Measurements from ENCODE around the gene STAB1. TPM values are rescaled to one million over a fixed set of nuclear protein-coding genes. Genes with fewer than 3 reads are reported as not detected.

The STAB1 gene
- total and polyA plus RNA-seq, 10 of the 15 experiments (the other 5 are each of a cell fraction or from before 2014, with no cell fraction given): 0.46 TPM; not detected in 9

DNA sequence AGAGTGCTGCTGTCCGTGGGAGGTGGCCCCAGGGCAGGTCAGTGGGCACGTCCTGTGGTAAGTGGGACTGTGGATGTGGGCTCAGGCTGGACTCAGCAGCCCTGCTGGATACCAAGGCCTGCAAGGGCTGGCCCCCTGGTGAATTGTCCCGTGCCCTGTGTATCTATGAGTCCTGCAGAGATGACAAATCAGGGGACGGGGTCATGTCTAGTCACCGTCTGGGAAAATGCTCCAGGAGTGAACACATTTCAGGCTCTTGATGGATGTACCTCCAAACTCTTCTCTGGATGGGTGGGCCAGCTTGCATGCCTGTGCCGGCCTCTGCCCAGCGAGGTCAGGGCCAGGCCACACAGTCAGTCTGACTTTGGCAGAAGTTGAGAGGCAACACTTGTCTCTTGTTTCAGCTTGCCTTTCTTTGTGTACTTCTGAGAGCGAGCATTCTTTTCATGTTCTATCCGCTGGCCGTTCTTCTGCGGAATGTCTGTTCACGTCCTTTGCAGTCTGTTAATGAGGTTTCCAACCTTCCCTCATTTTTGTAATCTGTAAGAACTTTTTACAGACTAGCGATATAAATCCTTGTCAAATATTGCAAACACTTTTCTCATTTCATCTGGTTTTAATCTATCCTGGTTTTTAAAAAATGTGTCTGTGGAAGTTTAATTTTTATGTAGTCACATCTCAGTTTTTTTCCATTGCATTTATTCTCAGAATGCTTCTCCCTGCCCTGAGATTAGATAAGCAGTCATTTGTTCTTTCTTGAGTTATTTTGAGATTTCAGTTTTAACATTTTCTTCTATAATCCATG, 11.4 kb upstream of the STAB1 start:
- ChIA-PET SMC1A (ENCODE audit: uncharacterized antibody, unreplicated experiment) (no interaction called here), POLR2A (no interaction called here), RAD21 (ENCODE audit: unreplicated experiment) (no interaction called here), CTCF (no interaction called here)
- intact Hi-C loops (cut with micrococcal nuclease; ENCODE audit: unreplicated experiment): no loop called here
- no peak overlapping the region for H3K9ac ChIP-seq (ENCODE audit: control insufficient read depth, insufficient read depth, low read length)
- 98% methylated on average over 13 of the region's 13 CpGs for WGBS (ENCODE audit: insufficient coverage, insufficient replicate concordance, low lambda C conversion rate, missing lambda C conversion rate)
- TF ChIP-seq E2F4 (IDR thresholded peaks at IDR 0.05; ENCODE audit: low read depth, low read length) (no peak), RUNX3 (IDR thresholded peaks at IDR 0.05; ENCODE audit: low read length) (no peak), ASH2L (IDR thresholded peaks at IDR 0.05; ENCODE audit: borderline replicate concordance, low read depth) (no peak)
- DNase-seq (ENCODE audit: low read depth, low spot score) (no peak), ATAC-seq (no peak), FAIRE-seq (no peak)
- H3K4me1 ChIP-seq (ENCODE audit: control insufficient read depth, insufficient read depth, low read length): no peaks in the 10 kb centered on the region
- no peaks in the 10 kb centered on the region for H4K20me1 ChIP-seq (ENCODE audit: control insufficient read depth, insufficient read depth)
- no peak overlapping the region for H3K27ac ChIP-seq (ENCODE audit: control insufficient read depth, insufficient read depth)
- no peaks in the 10 kb centered on the region for H3K79me2 ChIP-seq (ENCODE audit: control insufficient read depth, insufficient read depth, low read length)
- H3K4me3 ChIP-seq: no peak overlapping the region
- in situ Hi-C loops (cut with MboI): no loop called here
- no peak overlapping the region for H2AFZ ChIP-seq (ENCODE audit: control insufficient read depth, low read depth, low read length)
- H3K27me3 ChIP-seq (replicated peaks in 1 of 2; ENCODE audit: control insufficient read depth in 2 of 2, insufficient read depth in 2 of 2, low read length in 1 of 2): no peaks in the 10 kb centered on the region
- no TSS peak for BruUV-seq (replicated peaks)
- no peaks in the 10 kb centered on the region for H3K9me3 ChIP-seq (replicated peaks; ENCODE audit: control insufficient read depth, insufficient read depth, low read length)
- H3K36me3 ChIP-seq (ENCODE audit: control insufficient read depth in 2 of 2, insufficient read depth in 2 of 2, low read length in 1 of 2): peaks cover 25 to 32% of the 10 kb centered on the region in 2 experiments
- H3K4me2 ChIP-seq (ENCODE audit: control insufficient read depth, insufficient read depth): no peak overlapping the region

DNA sequence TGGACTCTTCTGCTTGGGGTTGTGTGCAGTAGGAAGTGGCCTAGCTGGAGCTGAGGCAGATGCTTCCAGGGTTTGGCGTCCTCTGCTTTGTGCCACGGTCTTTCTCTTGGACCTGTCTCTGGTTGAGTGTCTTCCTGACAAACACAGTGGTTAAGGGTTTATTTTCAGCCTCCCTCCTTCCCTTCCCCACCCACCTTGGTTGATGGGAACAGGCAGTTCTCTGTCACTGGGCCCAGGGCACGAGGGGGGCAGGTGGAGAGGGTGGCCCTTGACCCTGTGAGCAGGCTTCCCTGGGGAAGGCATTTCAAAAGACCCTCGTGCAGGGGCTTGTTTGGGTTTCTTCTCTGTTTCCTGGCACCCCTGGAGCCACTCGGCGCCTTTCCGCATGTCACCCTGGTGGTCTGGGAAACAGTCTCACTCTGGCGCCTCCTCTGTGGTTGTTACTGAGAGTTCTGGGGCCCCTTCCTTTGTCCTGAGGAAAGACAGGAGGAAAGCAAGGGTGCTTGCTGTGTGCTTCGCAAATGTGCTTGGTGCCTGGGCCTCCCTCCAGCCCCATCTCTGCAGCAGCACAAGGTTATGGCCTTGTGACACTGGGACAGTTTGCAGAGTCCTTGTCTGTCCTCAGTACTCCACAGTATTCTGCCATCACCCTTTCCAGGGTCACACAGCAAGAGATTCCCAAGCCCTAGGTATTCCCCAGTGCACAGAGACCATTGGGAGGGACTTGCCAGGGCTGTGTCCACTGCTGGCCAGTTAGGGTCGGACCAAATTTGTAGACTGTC, 10.3 kb upstream of the STAB1 start:
- H3K79me2 ChIP-seq (ENCODE audit: control insufficient read depth, insufficient read depth, low read length): no peaks in the 10 kb centered on the region
- H3K4me1 ChIP-seq (ENCODE audit: control insufficient read depth, insufficient read depth, low read length): no peaks in the 10 kb centered on the region
- no peak overlapping the region for H3K4me2 ChIP-seq (ENCODE audit: control insufficient read depth, insufficient read depth)
- no peaks in the 10 kb centered on the region for H3K27me3 ChIP-seq (replicated peaks in 1 of 2; ENCODE audit: control insufficient read depth in 2 of 2, insufficient read depth in 2 of 2, low read length in 1 of 2)
- TF ChIP-seq HDAC2 (IDR thresholded peaks at IDR 0.05): no peak
- TF ChIP-seq ZNF24 (IDR thresholded peaks at IDR 0.05): no peak
- no peak for TF ChIP-seq BRCA1 (IDR thresholded peaks at IDR 0.05; ENCODE audit: low read depth, low read length)
- TF ChIP-seq ATF7 (IDR thresholded peaks at IDR 0.05; ENCODE audit: low read depth): no peak
- no peak for ATAC-seq
- no peak for DNase-seq (ENCODE audit: low read depth, low spot score)
- no peak overlapping the region for H3K9ac ChIP-seq (ENCODE audit: control insufficient read depth, insufficient read depth, low read length)
- ChIA-PET SMC1A (ENCODE audit: uncharacterized antibody, unreplicated experiment) (no interaction called here), CTCF (no interaction called here), RAD21 (ENCODE audit: unreplicated experiment) (no interaction called here), POLR2A (no interaction called here)
- H4K20me1 ChIP-seq (ENCODE audit: control insufficient read depth, insufficient read depth): no peaks in the 10 kb centered on the region
- WGBS (ENCODE audit: insufficient coverage, insufficient replicate concordance, low lambda C conversion rate, missing lambda C conversion rate): 89% methylated on average over 10 of the region's 10 CpGs
- BruUV-seq (replicated peaks): no TSS peak
- intact Hi-C loops (cut with micrococcal nuclease; ENCODE audit: unreplicated experiment): no loop called here
- no peak overlapping the region for H3K27ac ChIP-seq (ENCODE audit: control insufficient read depth, insufficient read depth)
- no peak overlapping the region for H2AFZ ChIP-seq (ENCODE audit: control insufficient read depth, low read depth, low read length)
- in situ Hi-C loops (cut with MboI): no loop called here
- H3K9me3 ChIP-seq (replicated peaks; ENCODE audit: control insufficient read depth, insufficient read depth, low read length): no peaks in the 10 kb centered on the region
- H3K4me3 ChIP-seq: no peak overlapping the region
- peaks cover 18 to 31% of the 10 kb centered on the region in 2 experiments for H3K36me3 ChIP-seq (ENCODE audit: control insufficient read depth in 2 of 2, insufficient read depth in 2 of 2, low read length in 1 of 2)
- FAIRE-seq: no peak

All from GM12878 (cell line).